ENCODE results near the gene GCH1.

- TF ChIP-seq CTCF (conservative IDR thresholded peaks at IDR 0.05 in 1 of 2, IDR thresholded peaks at IDR 0.05 in 1 of 2; ENCODE audit: low read depth in 1 of 2, low read length in 2 of 2), result no peak
- no peak for TF ChIP-seq EZH2 (IDR thresholded peaks at IDR 0.05; ENCODE audit: low read length, missing control alignments)
These were observed 66.4 kb downstream of the GCH1 start for GRCh38 chr14:54836231-54836630.

All from fibroblast of lung (primary cell).